CD4-positive, alpha-beta T cell treated with Interleukin-17A for 1 hour (primary cell): Measurements from ENCODE around the gene KCNG2.
"Not testable (repeated sequence)": the region's sequence is repeated elsewhere in the genome, so short reads cannot be mapped to it uniquely, and the experiment has no call there.

Source experiments
- DNase-seq: peaks from one replicate; pipeline ENCODE4 v3.0.0-alpha.2; 2020

KCNG2 gene

GRCh38 chr18:79872527-79873444 lies 75.0 kb downstream of the KCNG2 start:
- DNase-seq, result no peak

GRCh38 chr18:79873449-79874110 lies 75.8 kb downstream of the KCNG2 start:
- no peak for DNase-seq

GRCh38 chr18:79874553-79875530 lies 77.1 kb downstream of the KCNG2 start:
- no peak for DNase-seq

GRCh38 chr18:79875531-79875919 lies 77.8 kb downstream of the KCNG2 start:
- DNase-seq, result no peak

GRCh38 chr18:79875931-79876461 lies 78.3 kb downstream of the KCNG2 start:
- no peak for DNase-seq

- DNase-seq, result no peak
Measured at GRCh38 chr18:79876497-79876896, 78.8 kb downstream of the KCNG2 start.

GRCh38 chr18:79877163-79878091 lies 79.7 kb downstream of the KCNG2 start:
- DNase-seq, result no peak

GRCh38 chr18:79878246-79878645 lies 80.5 kb downstream of the KCNG2 start:
- not testable (repeated sequence) for DNase-seq

GRCh38 chr18:79878741-79879378 lies 81.1 kb downstream of the KCNG2 start:
- no peak for DNase-seq

GRCh38 chr18:79879566-79879965 lies 81.8 kb downstream of the KCNG2 start:
- no peak for DNase-seq

GRCh38 chr18:79881695-79882094 lies 84.0 kb downstream of the KCNG2 start:
- no peak for DNase-seq

- DNase-seq, result no peak
Measured at GRCh38 chr18:79882522-79883241, 84.9 kb downstream of the KCNG2 start.

GRCh38 chr18:79883461-79884293 lies 85.9 kb downstream of the KCNG2 start:
- no peak for DNase-seq

- no peak for DNase-seq
Measured at GRCh38 chr18:79884294-79884962, 86.7 kb downstream of the KCNG2 start.

- no peak for DNase-seq
Measured at GRCh38 chr18:79884963-79885728, 87.4 kb downstream of the KCNG2 start.

GRCh38 chr18:79887181-79888000 lies 89.7 kb downstream of the KCNG2 start:
- no peak for DNase-seq

- no peak for DNase-seq
Measured at GRCh38 chr18:79888016-79888415, 90.3 kb downstream of the KCNG2 start.
